MM.1S (cell line): ENCODE measurements around the gene THTPA.

ENCODE experiments used
- DNase-seq: peaks from one replicate; pipeline ENCODE4 v3.0.0-alpha.2; 2015
- H2AFZ ChIP-seq: fragments of 300-600 bp; sonication (generic); 2 replicates; pipeline ENCODE4 v1.6.0; 2016; ENCODE audit warnings: antibody characterized with exemption, low read length
- H3F3A ChIP-seq: fragments of 300-600 bp; sonication (generic); 2 replicates; pipeline ENCODE4 v1.6.1; 2016; ENCODE audit warnings: mild to moderate bottlenecking, antibody characterized with exemption, low read length, moderate library complexity, mixed read lengths; ENCODE audit not compliant: insufficient read depth
- H3K27ac ChIP-seq: fragments of 300-600 bp; sonication (generic); 2 replicates; pipeline ENCODE4 v1.5.1; 2016; ENCODE audit warnings: mild to moderate bottlenecking, low read length
- H3K27me3 ChIP-seq: fragments of 300-600 bp; sonication (generic); replicated peaks from 2 replicates; pipeline ENCODE4 v1.6.0; 2016; ENCODE audit warnings: low read length; ENCODE audit not compliant: insufficient read depth
- H3K36me3 ChIP-seq: fragments of 300-600 bp; sonication (generic); replicated peaks from 2 replicates; pipeline ENCODE4 v1.6.1; 2016; ENCODE audit warnings: mild to moderate bottlenecking, low read length, mixed read lengths; ENCODE audit not compliant: insufficient read depth
- H3K4me1 ChIP-seq: fragments of 300-600 bp; sonication (generic); 2 replicates; pipeline ENCODE4 v1.6.1; 2016; ENCODE audit warnings: low read length, mixed read lengths
- H3K4me2 ChIP-seq: fragments of 300-600 bp; sonication (generic); 2 replicates; pipeline ENCODE4 v1.6.0; 2016; ENCODE audit warnings: low read depth, low read length
- H3K4me3 ChIP-seq: fragments of 300-600 bp; sonication (generic); 2 replicates; pipeline ENCODE4 v1.5.1; 2016; ENCODE audit warnings: low read length, mixed read lengths
- H3K79me2 ChIP-seq: fragments of 300-600 bp; sonication (generic); 2 replicates; pipeline ENCODE4 v1.6.1; 2016; ENCODE audit warnings: mixed run types, low read length, mixed read lengths
- H3K9ac ChIP-seq: fragments of 300-600 bp; sonication (generic); 2 replicates; pipeline ENCODE4 v1.6.1; 2016; ENCODE audit warnings: low read length, mixed read lengths
- H3K9me2 ChIP-seq: fragments of 300-600 bp; sonication (generic); replicated peaks from 2 replicates; pipeline ENCODE4 v1.6.1; 2016; ENCODE audit warnings: mild to moderate bottlenecking, low read length, mixed read lengths; ENCODE audit not compliant: insufficient read depth
- H3K9me3 ChIP-seq: fragments of 300-600 bp; sonication (generic); replicated peaks from 2 replicates; pipeline ENCODE4 v1.6.1; 2016; ENCODE audit warnings: mild to moderate bottlenecking, low read length, mixed read lengths; ENCODE audit not compliant: insufficient read depth
- H4K20me1 ChIP-seq: fragments of 300-600 bp; sonication (generic); 2 replicates; pipeline ENCODE4 v1.6.1; 2016; ENCODE audit warnings: mild to moderate bottlenecking, low read length, moderate library complexity, mixed read lengths; ENCODE audit not compliant: insufficient read depth
- EZH2 ChIP-seq: fragments of 300-600 bp; sonication (generic); optimal IDR thresholded peaks from 2 replicates; pipeline ENCODE3; 2017; ENCODE audit warnings: low read depth, mild to moderate bottlenecking, antibody characterized with exemption, low read length, mixed read lengths
- EZH2phosphoT487 ChIP-seq: fragments of 300-600 bp; sonication (generic); IDR thresholded peaks from 2 replicates; pipeline ENCODE4 v1.6.1; 2018; ENCODE audit warnings: antibody characterized with exemption, low read length
- TF ChIP-seq, protein P1 (sequence below): fragments of 300-600 bp; sonication (generic); IDR thresholded peaks from 2 replicates; pipeline ENCODE4 v1.5.1; 2016; ENCODE audit warnings: antibody characterized with exemption, low read length, mixed read lengths

THTPA gene

GRCh38 chr14:23604675-23605170 lies 48.7 kb downstream of the THTPA start:
- no peak for DNase-seq
- Histone ChIP-seq H3K9me2 (no peaks in the 10 kb centered on the region), H3K4me1 (no peaks in the 10 kb centered on the region), H3K4me2 (no peak overlapping the region), H3K9me3 (no peaks in the 10 kb centered on the region), H3K36me3 (no peaks in the 10 kb centered on the region), H3K79me2 (no peaks in the 10 kb centered on the region), H3K27me3 (no peaks in the 10 kb centered on the region), H3K4me3 (no peak overlapping the region), H4K20me1 (no peaks in the 10 kb centered on the region), H3F3A (no peaks in the 10 kb centered on the region), H2AFZ (no peak overlapping the region), H3K9ac (no peak overlapping the region), H3K27ac (no peak overlapping the region)
- no peak for TF ChIP-seq EZH2
- no peak for TF ChIP-seq EZH2phosphoT487
- TF ChIP-seq, protein P1, sequence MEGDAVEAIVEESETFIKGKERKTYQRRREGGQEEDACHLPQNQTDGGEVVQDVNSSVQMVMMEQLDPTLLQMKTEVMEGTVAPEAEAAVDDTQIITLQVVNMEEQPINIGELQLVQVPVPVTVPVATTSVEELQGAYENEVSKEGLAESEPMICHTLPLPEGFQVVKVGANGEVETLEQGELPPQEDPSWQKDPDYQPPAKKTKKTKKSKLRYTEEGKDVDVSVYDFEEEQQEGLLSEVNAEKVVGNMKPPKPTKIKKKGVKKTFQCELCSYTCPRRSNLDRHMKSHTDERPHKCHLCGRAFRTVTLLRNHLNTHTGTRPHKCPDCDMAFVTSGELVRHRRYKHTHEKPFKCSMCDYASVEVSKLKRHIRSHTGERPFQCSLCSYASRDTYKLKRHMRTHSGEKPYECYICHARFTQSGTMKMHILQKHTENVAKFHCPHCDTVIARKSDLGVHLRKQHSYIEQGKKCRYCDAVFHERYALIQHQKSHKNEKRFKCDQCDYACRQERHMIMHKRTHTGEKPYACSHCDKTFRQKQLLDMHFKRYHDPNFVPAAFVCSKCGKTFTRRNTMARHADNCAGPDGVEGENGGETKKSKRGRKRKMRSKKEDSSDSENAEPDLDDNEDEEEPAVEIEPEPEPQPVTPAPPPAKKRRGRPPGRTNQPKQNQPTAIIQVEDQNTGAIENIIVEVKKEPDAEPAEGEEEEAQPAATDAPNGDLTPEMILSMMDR: no peak

DNA sequence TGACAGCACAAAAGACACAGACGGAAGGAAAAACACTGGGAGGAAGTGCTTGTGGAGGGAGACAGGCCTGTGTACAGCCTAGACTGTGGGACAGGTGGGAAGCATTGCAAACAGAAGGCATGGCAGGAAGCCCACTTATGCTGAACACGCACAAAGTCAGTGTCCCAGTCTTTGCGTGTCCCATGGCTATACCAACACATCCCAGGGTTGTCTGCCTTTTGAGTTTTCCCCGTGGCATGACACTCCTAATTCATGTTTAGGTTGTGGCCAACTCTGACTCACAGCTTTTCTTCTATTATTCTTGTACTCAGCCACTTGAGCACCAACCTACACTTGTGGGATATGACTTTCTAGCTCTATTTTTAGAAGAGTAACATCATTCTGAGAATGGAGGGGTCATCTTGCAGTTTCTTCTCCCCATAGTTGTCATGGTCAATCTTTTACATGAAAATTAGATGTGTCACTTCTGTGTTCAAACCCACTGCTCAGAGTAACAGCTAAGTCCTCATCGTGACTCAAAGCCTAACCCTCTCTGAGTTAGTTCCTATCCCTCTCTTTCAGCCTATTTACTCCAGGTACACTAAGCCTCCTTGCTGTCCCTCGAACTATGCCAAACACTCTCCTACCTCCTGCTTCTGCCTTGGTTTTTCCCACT lies 50.0 kb downstream of the THTPA start:
- H3F3A ChIP-seq: no peaks in the 10 kb centered on the region
- H3K79me2 ChIP-seq: no peaks in the 10 kb centered on the region
- no peaks in the 10 kb centered on the region for H3K4me1 ChIP-seq
- H3K4me3 ChIP-seq: no peak overlapping the region
- no peaks in the 10 kb centered on the region for H3K9me3 ChIP-seq
- no peak for DNase-seq
- no peaks in the 10 kb centered on the region for H3K9me2 ChIP-seq
- H3K27ac ChIP-seq: no peak overlapping the region
- H3K9ac ChIP-seq: no peak overlapping the region
- H2AFZ ChIP-seq: no peak overlapping the region
- no peak overlapping the region for H3K4me2 ChIP-seq
- H4K20me1 ChIP-seq: no peaks in the 10 kb centered on the region
- TF ChIP-seq EZH2 (no peak), EZH2phosphoT487 (no peak)
- TF ChIP-seq, protein P1: no peak
- no peaks in the 10 kb centered on the region for H3K36me3 ChIP-seq
- no peaks in the 10 kb centered on the region for H3K27me3 ChIP-seq

GRCh38 chr14:23608454-23608853 lies 52.4 kb downstream of the THTPA start:
- no peaks in the 10 kb centered on the region for H3K4me1 ChIP-seq
- TF ChIP-seq EZH2: no peak
- TF ChIP-seq, protein P1: no peak
- no peak for TF ChIP-seq EZH2phosphoT487
- no peaks in the 10 kb centered on the region for H3K79me2 ChIP-seq
- no peak overlapping the region for H3K9ac ChIP-seq
- H3K9me2 ChIP-seq: no peaks in the 10 kb centered on the region
- H3K27ac ChIP-seq: no peak overlapping the region
- no peak overlapping the region for H2AFZ ChIP-seq
- no peaks in the 10 kb centered on the region for H4K20me1 ChIP-seq
- H3K9me3 ChIP-seq: no peaks in the 10 kb centered on the region
- no peaks in the 10 kb centered on the region for H3F3A ChIP-seq
- no peaks in the 10 kb centered on the region for H3K36me3 ChIP-seq
- no peak for DNase-seq
- H3K27me3 ChIP-seq: no peaks in the 10 kb centered on the region
- no peak overlapping the region for H3K4me3 ChIP-seq
- H3K4me2 ChIP-seq: no peak overlapping the region
